ENCODE data around the gene SYNRG. TPM values are rescaled to one million over a fixed set of nuclear protein-coding genes. Genes with fewer than 3 reads are reported as not detected.

Gene SYNRG
- total RNA-seq, 1 donor from 2014 or later, result 89.8 TPM

Other genes starting within 250 kb of the SYNRG start
- not detected in 2 replicates for gene C17orf78, start 233.4 kb downstream of the SYNRG start, total RNA-seq
- gene ACACA, start 202.6 kb downstream of the SYNRG start, total RNA-seq, result 32.4 and 42.4 TPM in 2 replicates
- gene TADA2A, start 202.5 kb downstream of the SYNRG start, total RNA-seq, result 35.6 and 42.0 TPM in 2 replicates
- gene DUSP14, start 119.5 kb downstream of the SYNRG start, total RNA-seq, result 4.3 TPM in 2 replicates
- gene DDX52, start 34.0 kb upstream of the SYNRG start, total RNA-seq, result 35.6 and 39.9 TPM in 2 replicates
- 36.3 and 40.0 TPM in 2 replicates for gene HNF1B, start 135.6 kb upstream of the SYNRG start, total RNA-seq

Data from activated B cell treated with CpG ODN at 0.5 μM for 24 hours (primary cell).